GM18873 (cell line): ENCODE data around the gene SKA1.
"Not testable (repeated sequence)": the region's sequence is repeated elsewhere in the genome, so short reads cannot be mapped to it uniquely, and the experiment has no call there.

Experiments used
- ATAC-seq: cut with Tn5 transposase; IDR thresholded peaks from one replicate; pipeline ENCODE4 v1.9.1; 2021; ENCODE audit warnings: mild to moderate bottlenecking, moderate library complexity, moderate number of reproducible peaks; ENCODE audit not compliant: unreplicated experiment, low FRiP score

SKA1 gene

DNA sequence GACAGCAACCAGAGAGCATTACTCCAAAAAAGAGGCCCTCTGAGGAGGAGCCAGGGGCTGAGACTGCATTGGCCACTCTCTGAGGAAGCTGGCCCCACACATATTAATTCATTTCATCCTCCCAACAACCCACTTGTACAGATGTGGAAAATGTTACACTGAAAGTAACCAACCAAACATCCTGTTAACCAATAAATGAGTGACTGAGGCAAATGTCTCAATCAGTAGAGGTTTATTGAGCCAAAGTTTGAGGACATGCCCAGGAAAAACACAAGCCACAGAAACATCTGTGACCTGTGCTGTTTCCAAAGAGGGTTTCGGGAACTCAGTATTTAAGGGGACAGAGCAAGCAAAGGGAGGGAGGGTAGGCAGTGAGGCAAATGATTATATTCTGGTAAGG, 53.0 kb downstream of the SKA1 start:
- no peak for ATAC-seq

DNA sequence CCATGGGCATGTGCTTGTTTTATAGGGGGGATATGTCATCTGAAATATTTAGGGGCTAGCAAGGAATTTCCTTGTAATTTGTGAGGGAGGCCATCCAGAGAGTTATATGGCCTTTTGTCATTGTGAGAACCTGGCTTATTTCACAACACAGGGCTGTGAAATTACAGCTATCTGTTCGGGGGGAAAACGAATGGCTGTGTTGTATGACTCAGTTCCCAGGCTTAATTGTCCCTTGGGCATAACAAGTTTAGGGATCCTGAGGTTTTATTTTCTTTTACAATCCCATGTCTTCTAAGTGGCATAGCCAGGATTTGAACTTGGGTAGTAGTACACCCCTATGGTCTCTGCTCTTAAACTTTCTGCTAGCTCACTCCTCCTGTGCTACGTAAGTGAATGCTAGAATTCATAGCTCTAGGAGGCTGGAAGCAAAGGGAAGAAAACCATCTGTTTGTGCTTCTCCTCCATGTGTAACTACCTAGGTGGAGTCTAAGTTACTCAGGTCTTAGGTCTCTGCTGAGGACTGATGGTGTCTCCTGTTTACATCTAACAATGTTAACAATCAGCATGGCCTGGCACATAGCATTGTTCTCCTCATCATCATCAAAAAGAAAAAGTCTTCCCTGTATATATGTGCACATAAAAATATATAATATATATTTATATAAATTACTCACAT, 53.8 kb downstream of the SKA1 start:
- ATAC-seq = no peak

- no peak for ATAC-seq
These were observed 54.5 kb downstream of the SKA1 start for GRCh38 chr18:50429207-50429948.

DNA sequence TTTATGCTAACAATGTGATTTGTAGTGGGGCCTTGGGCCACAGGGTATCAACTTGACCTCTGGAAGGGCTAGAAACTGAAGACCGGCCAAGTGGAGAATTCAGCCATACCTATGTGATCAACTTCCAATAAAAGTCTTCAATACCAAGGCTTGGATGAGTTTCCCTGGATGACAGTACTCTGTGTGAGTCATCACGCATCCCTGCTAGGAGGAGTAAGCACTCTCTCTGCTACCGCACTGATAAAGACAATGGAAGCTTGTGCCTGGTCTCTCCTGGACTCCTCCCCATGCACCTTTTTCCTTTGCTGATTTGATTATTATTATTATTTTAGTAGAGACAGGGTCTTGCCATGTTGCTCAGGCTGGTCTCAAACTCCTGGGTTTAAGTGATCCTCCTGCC, 58.1 kb downstream of the SKA1 start:
- ATAC-seq = no peak

DNA sequence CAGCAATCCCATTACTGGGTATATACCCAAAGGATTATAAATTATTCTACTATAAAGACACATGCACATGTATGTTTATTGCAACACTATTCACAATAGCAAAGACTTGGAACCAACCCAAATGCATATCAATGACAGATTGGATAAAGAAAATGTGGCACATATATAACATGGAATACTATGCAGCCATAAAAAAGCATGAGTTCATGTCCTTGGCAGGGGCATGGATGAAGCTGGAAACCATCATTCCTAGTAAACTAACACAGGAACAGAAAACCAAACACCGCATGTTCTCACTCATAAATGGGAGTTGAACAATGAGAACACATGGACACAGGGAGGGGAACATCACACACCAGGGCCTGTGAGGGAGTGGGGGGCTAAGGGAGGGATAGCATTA, 61.9 kb downstream of the SKA1 start:
- ATAC-seq = not testable (repeated sequence)

- ATAC-seq = no peak
These were observed 64.7 kb downstream of the SKA1 start for GRCh38 chr18:50439460-50440015.

DNA sequence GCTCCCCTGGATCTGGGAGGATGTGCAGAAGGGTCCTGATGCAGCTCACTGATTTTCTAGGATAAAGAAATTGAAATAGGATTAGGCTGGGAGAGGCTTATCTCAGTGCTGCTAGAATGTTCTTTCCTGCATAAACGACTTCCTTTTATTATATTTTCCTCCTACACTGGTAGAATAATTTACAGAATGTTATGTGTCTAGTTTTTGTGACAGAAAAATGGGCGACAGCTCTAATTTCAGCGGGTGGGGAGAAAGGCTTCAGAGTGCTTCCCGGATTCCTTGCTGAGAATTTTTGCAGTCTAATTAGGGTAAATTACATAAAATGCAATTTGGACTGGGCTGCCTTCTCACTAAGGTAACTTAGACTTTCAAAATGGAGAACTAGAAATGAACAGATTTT, 66.2 kb downstream of the SKA1 start:
- ATAC-seq = no peak

DNA sequence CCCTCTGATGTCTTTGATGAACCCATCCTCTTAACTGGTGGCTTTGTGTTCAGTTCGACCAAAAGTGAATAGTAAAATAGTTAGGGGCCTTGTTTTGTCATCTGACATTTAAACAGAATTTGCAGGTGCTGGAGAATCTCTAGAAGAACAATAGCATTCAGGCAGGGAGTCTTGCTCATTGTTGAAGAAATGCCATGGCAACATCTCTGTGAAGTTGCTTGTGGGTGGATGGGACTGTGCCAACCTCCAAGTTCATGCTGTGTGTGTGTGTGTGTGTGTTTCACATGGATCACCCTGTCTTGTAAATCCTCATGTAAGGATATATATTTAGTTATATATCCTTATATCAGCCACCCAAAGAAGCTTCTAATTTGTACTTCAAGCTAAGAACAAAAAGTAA, 66.7 kb downstream of the SKA1 start:
- ATAC-seq = no peak
